Measurements from ENCODE around the gene PIGX. TPM values are rescaled to one million over a fixed set of nuclear protein-coding genes. Genes with fewer than 3 reads are reported as not detected.

The PIGX gene
- 32.7 and 63.1 TPM in 2 replicates for total RNA-seq (2014; rRNA removed; shearing (Covaris generic))

GRCh38 chr3:196711838-196712513, at the start of gene PIGX, which contains the start of gene CEP19:
Gene PIGX (plus strand): TSS chr3:196712377.
Gene CEP19 (minus strand): TSS chr3:196712250. CDS start chr3:196708657, 3,593 bp downstream.
- H3K27ac ChIP-seq, result peak within 1 kb of the TSS; percentile 63
- H3K9me3 ChIP-seq (replicated peaks), result no peaks in the 10 kb centered on the region
- H3K36me3 ChIP-seq, result peaks cover 9% of the 10 kb centered on the region
- H3K4me1 ChIP-seq (replicated peaks), result peaks cover 6% of the 10 kb centered on the region
- H3K4me3 ChIP-seq, result peak within 1 kb of the TSS; percentile 98
- H3K27me3 ChIP-seq (replicated peaks), result no peaks in the 10 kb centered on the region
- DNase-seq (ENCODE audit: low read depth in 1 of 2, low spot score in 2 of 2), result peak; percentile 72 to 90

GRCh38 chr3:196662711-196663571, 49.2 kb upstream of the PIGX start:
- H3K9me3 ChIP-seq (replicated peaks), result no peaks in the 10 kb centered on the region
- 0 out of 2 replicates have a peak, but pooled peaks cover 4% of the 10 kb centered on the region for H3K27me3 ChIP-seq (replicated peaks)
- no peak overlapping the region for H3K27ac ChIP-seq
- H3K36me3 ChIP-seq, result no peaks in the 10 kb centered on the region
- DNase-seq (ENCODE audit: low read depth in 1 of 2, low spot score in 2 of 2), result no peak
- H3K4me1 ChIP-seq (replicated peaks), result no peaks in the 10 kb centered on the region
- no peak overlapping the region for H3K4me3 ChIP-seq

DNA sequence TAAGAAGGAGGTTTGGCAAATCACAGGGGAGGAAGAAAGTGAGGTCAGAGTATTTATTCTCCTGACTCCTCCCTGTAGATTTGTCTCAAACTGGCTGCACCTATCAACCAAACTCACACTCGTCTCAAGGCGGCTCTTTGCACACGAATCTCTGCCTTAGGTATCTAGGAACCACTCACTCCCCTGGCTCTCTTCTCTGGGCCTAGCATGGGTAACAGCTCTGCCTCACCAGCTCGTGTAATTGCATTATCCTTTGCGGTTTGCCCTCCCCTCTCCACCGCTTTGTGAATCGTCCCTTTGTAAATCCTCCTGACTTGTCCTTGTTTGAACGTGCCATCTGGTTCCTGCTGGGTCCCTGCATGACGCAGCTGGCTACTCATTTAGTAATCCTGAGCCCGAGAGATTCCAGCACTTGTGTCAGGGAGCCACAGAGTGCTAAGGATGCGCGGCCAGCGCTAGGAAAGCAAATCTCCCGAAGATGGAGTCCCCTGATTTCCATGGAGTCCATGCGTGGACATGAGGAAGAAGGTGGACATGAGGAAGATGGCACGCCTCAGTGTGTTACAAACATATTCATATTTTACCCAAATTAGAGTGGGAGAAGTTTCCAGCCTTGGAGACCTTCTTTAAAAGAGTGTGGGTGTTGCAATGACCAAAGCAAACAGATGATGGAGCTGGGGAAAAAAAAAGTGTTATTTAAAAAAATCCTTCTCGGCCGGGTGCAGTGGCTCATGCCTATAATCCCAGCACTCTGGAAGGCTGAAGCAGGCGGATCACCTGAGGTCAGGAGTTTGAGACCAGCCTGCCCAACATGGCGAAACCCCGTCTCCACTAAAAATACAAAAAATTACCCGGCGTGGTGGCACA, 45.9 kb upstream of the PIGX start:
- no peak overlapping the region for H3K27ac ChIP-seq
- DNase-seq (ENCODE audit: low read depth in 1 of 2, low spot score in 2 of 2), result peak; percentile 4 to 46

GRCh38 chr3:196667056-196667825, 44.9 kb upstream of the PIGX start:
- Histone ChIP-seq H3K4me1 (replicated peaks) (no peaks in the 10 kb centered on the region), H3K27ac (no peak overlapping the region), H3K4me3 (no peak overlapping the region), H3K36me3 (no peaks in the 10 kb centered on the region), H3K9me3 (replicated peaks) (no peaks in the 10 kb centered on the region), H3K27me3 (replicated peaks) (peaks cover 5% of the 10 kb centered on the region)
- DNase-seq (ENCODE audit: low read depth in 1 of 2, low spot score in 2 of 2), result no peak

More for the DNA sequence above, 45.9 kb upstream of the PIGX start:
- H3K27me3 ChIP-seq (replicated peaks), result peaks cover 5% of the 10 kb centered on the region
- H3K4me1 ChIP-seq (replicated peaks), result no peaks in the 10 kb centered on the region
- no peaks in the 10 kb centered on the region for H3K9me3 ChIP-seq (replicated peaks)
- no peaks in the 10 kb centered on the region for H3K36me3 ChIP-seq
- H3K4me3 ChIP-seq, result no peak overlapping the region

DNA sequence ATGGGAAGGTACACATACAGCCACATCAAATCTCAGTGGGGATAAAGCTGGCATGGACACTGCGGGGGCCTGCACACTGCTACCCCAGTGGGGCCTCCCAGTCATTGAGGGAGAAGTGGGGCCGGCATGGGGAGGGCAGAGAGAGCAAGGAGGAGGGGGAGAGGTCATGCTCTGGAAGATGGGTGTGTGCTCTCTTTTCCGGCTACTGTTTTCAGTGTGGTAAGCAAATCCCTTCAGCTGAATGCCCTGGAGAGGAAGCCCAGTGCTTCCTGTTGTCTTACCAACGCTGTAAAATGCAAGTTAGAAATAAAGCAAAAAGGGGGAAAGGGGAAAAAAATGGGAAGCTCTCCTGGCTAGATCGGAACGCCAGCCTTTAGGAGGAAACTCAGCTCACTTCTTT, 41.8 kb upstream of the PIGX start:
- H3K4me3 ChIP-seq, result no peak overlapping the region
- no peaks in the 10 kb centered on the region for H3K36me3 ChIP-seq
- no peak overlapping the region for H3K27ac ChIP-seq
- no peaks in the 10 kb centered on the region for H3K9me3 ChIP-seq (replicated peaks)
- no peaks in the 10 kb centered on the region for H3K4me1 ChIP-seq (replicated peaks)
- no peak for DNase-seq (ENCODE audit: low read depth in 1 of 2, low spot score in 2 of 2)
- peaks cover 5% of the 10 kb centered on the region for H3K27me3 ChIP-seq (replicated peaks)

DNA sequence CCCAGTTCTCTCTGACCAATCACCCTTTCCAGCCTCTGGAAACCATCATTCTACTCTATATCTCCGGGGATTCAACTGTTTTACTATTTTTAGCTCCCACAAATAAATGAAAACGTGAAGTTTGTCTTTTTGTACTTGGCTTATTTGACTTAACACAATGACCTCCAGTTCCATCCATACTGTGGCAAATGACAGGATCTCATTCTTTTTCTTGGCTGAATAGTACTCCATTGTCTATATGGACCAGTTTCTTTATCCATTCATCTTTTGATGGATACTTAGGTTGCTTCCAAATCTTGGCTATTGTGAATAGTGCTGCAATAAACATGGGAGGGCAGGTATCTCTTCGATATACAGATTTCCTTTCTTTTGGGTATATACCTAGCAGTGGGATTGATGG, 38.5 kb upstream of the PIGX start:
- DNase-seq (ENCODE audit: low read depth in 1 of 2, low spot score in 2 of 2), result no peak
- H3K27me3 ChIP-seq (replicated peaks), result peaks cover 11% of the 10 kb centered on the region

DNA sequence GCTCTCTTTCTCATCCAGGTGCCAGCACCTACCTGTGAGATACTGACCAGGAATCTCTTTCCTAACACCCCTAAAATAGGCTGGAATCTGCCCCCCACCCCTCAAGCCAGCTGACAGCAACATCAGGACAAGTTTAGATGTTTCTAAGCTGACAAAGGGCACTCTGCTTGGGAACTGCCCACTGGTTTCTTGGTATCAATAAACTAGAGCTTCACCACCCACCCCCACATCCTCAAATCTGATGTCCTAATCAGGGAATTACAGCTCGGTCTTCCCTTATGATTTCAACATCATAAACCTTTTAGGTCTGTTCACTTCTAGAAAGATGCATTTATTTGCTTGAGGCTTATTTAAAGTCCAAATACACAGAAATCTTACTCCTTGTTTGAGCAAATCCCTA, 34.8 kb upstream of the PIGX start:
- DNase-seq (ENCODE audit: low read depth in 1 of 2, low spot score in 2 of 2), result no peak
- H3K27me3 ChIP-seq (replicated peaks), result peaks cover 12% of the 10 kb centered on the region; the same call in 1 of the 2 replicates
- no peaks in the 10 kb centered on the region for H3K4me1 ChIP-seq (replicated peaks)
- H3K4me3 ChIP-seq, result no peak overlapping the region
- H3K9me3 ChIP-seq (replicated peaks), result no peaks in the 10 kb centered on the region
- H3K36me3 ChIP-seq, result no peaks in the 10 kb centered on the region
- H3K27ac ChIP-seq, result no peak overlapping the region

More for the DNA sequence above, 38.5 kb upstream of the PIGX start:
- Histone ChIP-seq H3K36me3 (no peaks in the 10 kb centered on the region), H3K4me3 (no peak overlapping the region), H3K9me3 (replicated peaks) (no peaks in the 10 kb centered on the region), H3K27ac (no peak overlapping the region), H3K4me1 (replicated peaks) (no peaks in the 10 kb centered on the region)

- Histone ChIP-seq H3K4me3 (no peak overlapping the region), H3K27ac (no peak overlapping the region), H3K27me3 (replicated peaks) (peaks cover 12% of the 10 kb centered on the region; the same call in 1 of the 2 replicates), H3K9me3 (replicated peaks) (no peaks in the 10 kb centered on the region), H3K4me1 (replicated peaks) (no peaks in the 10 kb centered on the region), H3K36me3 (no peaks in the 10 kb centered on the region)
- no peak for DNase-seq (ENCODE audit: low read depth in 1 of 2, low spot score in 2 of 2)
These were observed 34.2 kb upstream of the PIGX start for GRCh38 chr3:196677931-196678330.

DNA sequence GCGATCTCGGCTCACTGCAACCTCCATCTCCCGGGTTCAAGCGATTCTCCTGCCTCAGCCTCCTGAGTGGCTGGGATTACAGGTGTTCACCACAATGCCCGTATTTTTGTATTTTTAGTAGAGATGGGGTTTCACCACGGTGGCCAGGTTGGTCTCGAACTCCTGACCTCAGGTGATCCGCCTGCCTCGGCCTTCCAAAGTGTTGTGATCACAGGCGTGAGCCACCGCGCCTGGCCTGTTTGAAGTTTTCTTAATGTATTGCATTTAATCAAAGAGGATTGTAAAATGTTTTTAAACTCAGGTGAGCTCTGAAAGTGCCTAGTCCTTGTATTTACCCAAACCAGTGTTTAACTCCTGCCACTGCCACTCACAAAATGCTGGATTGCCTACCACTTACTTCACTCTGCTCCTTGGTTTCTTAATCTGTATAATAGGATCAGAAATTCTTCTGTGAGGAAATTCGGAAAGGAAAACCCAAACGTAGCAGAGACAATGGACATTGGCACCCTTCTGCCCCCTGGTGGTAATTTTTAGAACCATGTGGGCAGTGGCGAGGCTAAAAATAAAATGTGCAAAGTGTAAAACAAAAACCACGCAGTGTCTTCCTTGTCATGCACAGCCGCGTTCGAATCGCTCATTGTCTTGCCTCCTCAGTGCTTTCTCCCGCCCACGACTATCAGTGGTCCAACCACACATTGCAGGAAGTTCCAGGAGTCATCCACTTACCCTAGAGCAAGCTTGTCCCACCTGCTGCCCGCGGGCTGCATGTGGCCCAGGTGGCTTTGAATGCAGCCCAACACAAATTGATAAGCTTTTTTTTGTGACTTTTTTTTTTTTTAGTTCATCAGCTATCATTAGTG, 27.4 kb upstream of the PIGX start:
- Histone ChIP-seq H3K36me3 (no peaks in the 10 kb centered on the region), H3K27me3 (replicated peaks) (no peaks in the 10 kb centered on the region; the same call in 1 of the 2 replicates), H3K27ac (no peak overlapping the region), H3K4me1 (replicated peaks) (0 out of 2 replicates have a peak, but pooled peaks cover 3% of the 10 kb centered on the region), H3K9me3 (replicated peaks) (no peaks in the 10 kb centered on the region), H3K4me3 (no peak overlapping the region)
- DNase-seq (ENCODE audit: low read depth in 1 of 2, low spot score in 2 of 2), result peak; percentile 41 to 46

GRCh38 chr3:196686436-196686835, 25.7 kb upstream of the PIGX start:
- H3K4me3 ChIP-seq, result no peak overlapping the region
- H3K4me1 ChIP-seq (replicated peaks), result 0 out of 2 replicates have a peak, but pooled peaks cover 3% of the 10 kb centered on the region
- H3K36me3 ChIP-seq, result no peaks in the 10 kb centered on the region
- DNase-seq (ENCODE audit: low read depth in 1 of 2, low spot score in 2 of 2), result no peak
- H3K27ac ChIP-seq, result no peak overlapping the region
- H3K9me3 ChIP-seq (replicated peaks), result no peaks in the 10 kb centered on the region
- no peaks in the 10 kb centered on the region for H3K27me3 ChIP-seq (replicated peaks)

GRCh38 chr3:196688349-196688748, 23.8 kb upstream of the PIGX start:
- Histone ChIP-seq H3K4me1 (replicated peaks) (0 out of 2 replicates have a peak, but pooled peaks cover 3% of the 10 kb centered on the region), H3K9me3 (replicated peaks) (no peaks in the 10 kb centered on the region), H3K4me3 (no peak overlapping the region), H3K27me3 (replicated peaks) (no peaks in the 10 kb centered on the region), H3K36me3 (no peaks in the 10 kb centered on the region), H3K27ac (no peak overlapping the region)
- DNase-seq (ENCODE audit: low read depth in 1 of 2, low spot score in 2 of 2), result no peak

Measured in SJSA1 (cell line).